Measurements from ENCODE around the gene ZNF556. TPM values are rescaled to one million over a fixed set of nuclear protein-coding genes. Genes with fewer than 3 reads are reported as not detected.

ZNF556 gene
- total RNA-seq, 1 experiment from 2014 or later: not detected

- ChIA-PET RAD21 (ENCODE audit: low non-redundant PET in 1 of 2, low total read pairs in 2 of 2, uncharacterized antibody in 2 of 2, unreplicated experiment in 2 of 2) (no interaction called here), POLR2A (no interaction called here), CTCF (interaction anchor here (0.9 to 1.7 kb wide), 3 partner anchors 9 to 46 kb away, joined by 3 to 5 read pairs (median 5); no protein-coding TSS in a partner anchor)
- peak overlapping the region; percentile 67; the same call in 1 of the 2 replicates for H3K27ac ChIP-seq (ENCODE audit: low read depth, low read length)
- H4K20me1 ChIP-seq (ENCODE audit: insufficient read depth): no peaks in the 10 kb centered on the region
- H3K79me2 ChIP-seq (ENCODE audit: insufficient read depth, low read length): no peaks in the 10 kb centered on the region; the same call in 1 of the 2 replicates
- no peaks in the 10 kb centered on the region for H3K27me3 ChIP-seq (ENCODE audit: insufficient read depth, low read length)
- peaks cover 0 to 12% of the 10 kb centered on the region in 2 experiments; a peak in 2 of 4 replicates for H3K4me1 ChIP-seq (ENCODE audit: control insufficient read depth in 1 of 2, insufficient read depth in 2 of 2, low read length in 2 of 2)
- TF ChIP-seq CBX3 (IDR thresholded peaks at IDR 0.05; ENCODE audit: low read depth) (no peak), ZFX (IDR thresholded peaks at IDR 0.05) (0 out of 2 replicates have a peak, but pooled peaks have one; percentile 18)
- no peak overlapping the region for H2AFZ ChIP-seq (ENCODE audit: low read depth, low read length, poor library complexity, severe bottlenecking)
- no peaks in the 10 kb centered on the region for H3K9me2 ChIP-seq (ENCODE audit: insufficient read depth)
- H3K9ac ChIP-seq (ENCODE audit: low read length): peak overlapping the region; percentile 56
- H3K36me3 ChIP-seq (ENCODE audit: control insufficient read depth in 1 of 2, insufficient read depth in 2 of 2, low read length in 2 of 2): no peaks in the 10 kb centered on the region
- H3K9me3 ChIP-seq (ENCODE audit: control insufficient read depth in 1 of 2, insufficient read depth in 1 of 2, low read depth in 1 of 2, low read length in 2 of 2): peaks cover 0 to 3% of the 10 kb centered on the region in 2 experiments; a peak in 1 of 4 replicates
- peak overlapping the region; percentile 87 for H3K4me2 ChIP-seq (ENCODE audit: low read length)
- ATAC-seq: peak; percentile 20
- intact Hi-C loops (cut with micrococcal nuclease): loop anchor here (10.0 kb wide), 1 partner anchor 93 kb away; no protein-coding TSS in a partner anchor
- BruUV-seq (replicated peaks): no TSS peak
- DNase-seq (ENCODE audit: low read depth, low spot score): no peak
- peak overlapping the region; percentile 53 to 64 for H3K4me3 ChIP-seq (replicated peaks in 1 of 2; ENCODE audit: low read depth in 1 of 2, low read length in 2 of 2)
Observed at GRCh38 chr19:2841855-2842574, 25.1 kb upstream of the ZNF556 start.

GRCh38 chr19:2845107-2845506 is 22.0 kb upstream of the ZNF556 start:
- Histone ChIP-seq H3K4me2 (ENCODE audit: low read length) (no peak overlapping the region), H2AFZ (ENCODE audit: low read depth, low read length, poor library complexity, severe bottlenecking) (no peak overlapping the region), H3K4me1 (ENCODE audit: control insufficient read depth in 1 of 2, insufficient read depth in 2 of 2, low read length in 2 of 2) (peaks cover 0 to 12% of the 10 kb centered on the region in 2 experiments; a peak in 2 of 4 replicates), H3K9me2 (ENCODE audit: insufficient read depth) (no peaks in the 10 kb centered on the region), H3K27ac (ENCODE audit: low read depth, low read length) (no peak overlapping the region), H3K9me3 (ENCODE audit: control insufficient read depth in 1 of 2, insufficient read depth in 1 of 2, low read depth in 1 of 2, low read length in 2 of 2) (peaks cover 0 to 8% of the 10 kb centered on the region in 2 experiments; a peak in 2 of 4 replicates), H3K79me2 (ENCODE audit: insufficient read depth, low read length) (no peaks in the 10 kb centered on the region; the same call in 1 of the 2 replicates), H4K20me1 (ENCODE audit: insufficient read depth) (no peaks in the 10 kb centered on the region), H3K9ac (ENCODE audit: low read length) (no peak overlapping the region), H3K27me3 (ENCODE audit: insufficient read depth, low read length) (no peaks in the 10 kb centered on the region), H3K36me3 (ENCODE audit: control insufficient read depth in 1 of 2, insufficient read depth in 2 of 2, low read length in 2 of 2) (no peaks in the 10 kb centered on the region), H3K4me3 (replicated peaks in 1 of 2; ENCODE audit: low read depth in 1 of 2, low read length in 2 of 2) (no peak overlapping the region)
- POLR2A ChIA-PET: no interaction called here
- BruUV-seq (replicated peaks): no TSS peak
- ATAC-seq: no peak
- intact Hi-C loops (cut with micrococcal nuclease): loop anchor here (10.0 kb wide), 1 partner anchor 90 kb away; no protein-coding TSS in a partner anchor
- CTCF ChIA-PET: no interaction called here
- RAD21 ChIA-PET (ENCODE audit: low non-redundant PET in 1 of 2, low total read pairs in 2 of 2, uncharacterized antibody in 2 of 2, unreplicated experiment in 2 of 2): no interaction called here
- no peak for DNase-seq (ENCODE audit: low read depth, low spot score)
- TF ChIP-seq TCF7L2 (IDR thresholded peaks at IDR 0.05; ENCODE audit: borderline replicate concordance, extremely low read depth, insufficient read depth, insufficient read length): no peak
- no peak for TF ChIP-seq POLR2A (IDR thresholded peaks at IDR 0.05; ENCODE audit: borderline replicate concordance, extremely low read depth, insufficient read depth, insufficient read length)
- TF ChIP-seq MAX (IDR thresholded peaks at IDR 0.05): no peak
- no peak for TF ChIP-seq EGR1 (IDR thresholded peaks at IDR 0.05; ENCODE audit: low read depth)
- no peak for TF ChIP-seq ELF1 (IDR thresholded peaks at IDR 0.05; ENCODE audit: borderline replicate concordance, low read depth)
- TF ChIP-seq CBX3 (IDR thresholded peaks at IDR 0.05; ENCODE audit: low read depth): no peak
- TF ChIP-seq SP1 (IDR thresholded peaks at IDR 0.05; ENCODE audit: low read depth): no peak
- TF ChIP-seq ATF3 (IDR thresholded peaks at IDR 0.05): no peak
- no peak for TF ChIP-seq SRF (IDR thresholded peaks at IDR 0.05; ENCODE audit: low read depth)
- no peak for TF ChIP-seq CTCF (IDR thresholded peaks at IDR 0.05 in 2 of 3, conservative IDR thresholded peaks at IDR 0.05 in 1 of 3; ENCODE audit: borderline replicate concordance in 1 of 3, insufficient read depth in 1 of 3, low read depth in 2 of 3, low read length in 2 of 3)
- TF ChIP-seq POLR2AphosphoS5 (IDR thresholded peaks at IDR 0.05; ENCODE audit: low read depth, low read length): no peak
- TF ChIP-seq REST (IDR thresholded peaks at IDR 0.05; ENCODE audit: low read depth): no peak
- TF ChIP-seq EZH2 (IDR thresholded peaks at IDR 0.05): no peak

Data from HCT116 (cell line).